Measurements from ENCODE around the gene SHISA4.

GRCh38 chr1:201903135-201903534 is 14.4 kb downstream of the SHISA4 start:
- TF ChIP-seq CTCF (IDR thresholded peaks at IDR 0.05; ENCODE audit: borderline replicate concordance, extremely low read depth, low read length, poor library complexity, severe bottlenecking), result no peak
- TF ChIP-seq EZH2 (IDR thresholded peaks at IDR 0.05; ENCODE audit: borderline replicate concordance, low read depth, low read length, severe bottlenecking), result no peak

Measured in DND-41 (cell line).